ENCODE data around the gene ANKRD29. TPM values are rescaled to one million over a fixed set of nuclear protein-coding genes. Genes with fewer than 3 reads are reported as not detected.

ANKRD29 gene
- polyA plus RNA-seq, 1 donor from 2014 or later, result not detected

DNA sequence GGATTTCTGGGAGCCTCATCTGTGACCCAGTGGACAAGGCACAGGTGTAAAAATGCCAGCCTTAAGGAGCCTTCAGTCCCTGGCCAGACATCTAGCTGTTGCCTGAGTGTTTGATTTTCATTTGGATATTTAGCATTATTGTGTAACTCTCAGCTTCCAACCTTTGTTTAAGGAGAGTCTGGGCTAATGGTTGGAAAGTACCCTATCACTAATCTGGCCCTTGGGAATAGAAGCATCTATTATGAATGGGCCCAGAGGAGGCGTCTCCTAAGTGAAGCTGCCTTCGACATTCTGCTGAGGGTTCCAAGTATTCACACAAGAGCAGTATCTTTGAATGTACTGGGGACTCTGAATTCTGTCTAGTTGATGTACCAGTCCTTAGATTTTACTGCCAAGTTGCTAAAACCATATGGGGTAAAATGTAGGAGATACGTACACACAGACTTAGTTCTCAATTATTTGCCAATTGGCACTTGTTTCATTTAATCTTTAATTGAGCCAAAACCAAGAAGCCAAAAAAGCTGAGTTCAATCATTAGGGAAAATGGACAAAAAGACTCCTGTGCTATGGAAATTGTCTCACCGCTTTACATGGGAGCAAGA, 7.2 kb upstream of the ANKRD29 start:
- no peaks in the 10 kb centered on the region for H3K9me3 Mint-ChIP-seq
- H3K36me3 Mint-ChIP-seq, result no peaks in the 10 kb centered on the region
- H3K27me3 Mint-ChIP-seq, result peaks cover 9% of the 10 kb centered on the region
- H3K4me3 Mint-ChIP-seq, result no peak overlapping the region
- no peak overlapping the region for H3K27ac Mint-ChIP-seq
- H3K4me1 Mint-ChIP-seq, result peaks cover 0 to 1% (median 0%) of the 10 kb centered on the region in 3 donors

DNA sequence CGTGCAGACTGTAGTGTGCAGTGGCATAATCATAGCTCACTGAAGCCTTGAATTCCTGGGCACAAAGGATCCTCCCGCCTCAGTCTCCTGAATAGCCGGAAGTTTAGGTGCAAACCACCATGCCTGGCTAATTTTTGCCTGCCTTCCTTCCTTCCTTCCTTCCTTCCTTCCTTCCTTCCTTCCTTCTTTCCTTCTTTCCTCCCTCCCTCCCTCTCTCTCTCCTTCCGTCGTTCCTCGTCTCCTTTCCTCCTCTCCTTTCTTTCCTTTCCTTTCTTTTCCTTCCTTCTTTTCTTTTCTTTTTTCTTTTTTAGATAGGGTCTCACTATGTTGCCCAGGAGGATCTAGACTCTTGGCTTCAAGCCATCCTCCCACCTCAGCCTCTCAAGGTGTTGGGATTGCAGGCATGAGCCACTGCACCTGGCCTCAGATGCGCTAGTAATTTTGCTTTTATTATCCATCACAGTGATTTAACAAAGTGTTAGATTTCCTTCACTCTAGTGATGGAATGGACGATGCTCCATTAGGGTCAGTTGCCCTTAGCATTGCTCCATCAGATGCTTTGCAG, 6.6 kb upstream of the ANKRD29 start:
- H3K36me3 Mint-ChIP-seq, result no peaks in the 10 kb centered on the region
- H3K4me1 Mint-ChIP-seq, result peaks cover 0 to 1% (median 0%) of the 10 kb centered on the region in 3 donors
- peaks cover 15% of the 10 kb centered on the region for H3K27me3 Mint-ChIP-seq
- H3K4me3 Mint-ChIP-seq, result no peak overlapping the region
- no peak overlapping the region for H3K27ac Mint-ChIP-seq
- no peaks in the 10 kb centered on the region for H3K9me3 Mint-ChIP-seq

DNA sequence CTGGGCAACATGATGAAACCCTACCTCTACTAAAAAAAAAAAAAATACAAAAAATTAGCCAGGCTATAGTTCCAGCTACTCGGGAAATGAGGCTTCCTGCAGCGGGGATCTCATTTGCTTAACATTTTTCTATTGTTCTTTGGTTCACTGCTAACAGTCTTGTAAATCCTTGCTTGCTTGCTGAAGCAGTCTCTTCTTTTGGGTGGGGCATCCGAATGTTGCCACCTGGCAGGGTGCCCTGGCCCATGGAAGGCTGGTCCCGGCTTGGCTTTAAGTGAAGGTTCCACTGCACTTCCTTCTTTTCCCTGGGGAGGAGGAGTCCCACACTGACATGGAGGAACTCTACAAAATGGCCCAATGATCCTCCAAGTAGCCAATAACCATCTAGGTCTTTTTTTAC, 6.0 kb upstream of the ANKRD29 start:
- H3K9me3 Mint-ChIP-seq, result no peaks in the 10 kb centered on the region
- peaks cover 0 to 1% (median 0%) of the 10 kb centered on the region in 3 donors for H3K4me1 Mint-ChIP-seq
- H3K27me3 Mint-ChIP-seq, result peaks cover 15% of the 10 kb centered on the region
- H3K27ac Mint-ChIP-seq, result no peak overlapping the region
- H3K4me3 Mint-ChIP-seq, result no peak overlapping the region
- no peaks in the 10 kb centered on the region for H3K36me3 Mint-ChIP-seq

DNA sequence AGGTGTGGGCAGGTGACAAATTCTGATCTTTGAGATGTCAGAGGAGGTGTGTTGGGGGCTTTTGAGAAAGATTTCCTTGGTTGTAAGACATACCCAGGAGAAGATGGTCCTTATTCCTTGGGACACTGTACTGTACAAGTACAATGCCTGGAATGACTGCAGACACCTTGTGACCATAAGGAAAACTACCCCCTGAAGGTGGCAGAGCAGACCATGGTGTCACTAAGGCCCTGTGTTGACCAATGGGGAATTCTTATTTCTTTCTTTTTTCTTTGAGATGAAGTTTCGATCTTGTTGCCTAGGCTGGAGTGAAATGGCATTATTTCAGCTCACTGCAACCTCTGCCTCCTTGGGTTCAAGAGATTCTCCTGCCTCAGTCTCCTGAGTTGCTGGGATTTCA, 4.4 kb upstream of the ANKRD29 start:
- H3K27me3 Mint-ChIP-seq, result peaks cover 25% of the 10 kb centered on the region
- peaks cover under 1 to 5% (median 4%) of the 10 kb centered on the region in 3 donors for H3K4me1 Mint-ChIP-seq
- H3K4me3 Mint-ChIP-seq, result no peak overlapping the region
- H3K27ac Mint-ChIP-seq, result no peak overlapping the region
- H3K9me3 Mint-ChIP-seq, result no peaks in the 10 kb centered on the region
- H3K36me3 Mint-ChIP-seq, result no peaks in the 10 kb centered on the region

DNA sequence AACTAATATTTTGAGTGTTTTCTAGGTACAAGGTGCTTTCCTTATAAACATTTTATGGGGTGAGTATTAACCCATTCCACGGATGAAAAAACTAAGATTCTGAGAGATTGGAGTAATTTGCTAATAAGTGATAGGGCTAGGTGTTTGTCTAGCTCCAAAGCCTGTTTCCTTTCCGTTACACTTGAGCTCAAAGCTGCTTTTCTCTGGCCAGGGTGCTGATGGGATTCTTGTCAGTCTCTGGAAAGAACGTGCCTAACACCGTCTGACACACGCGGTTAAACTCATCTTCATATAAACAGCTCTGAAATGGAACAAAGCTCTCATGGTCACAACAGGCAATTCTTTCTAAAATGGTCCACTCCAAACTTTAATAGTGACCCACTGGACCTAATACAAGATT, 2.0 kb upstream of the ANKRD29 start:
- Mint-ChIP-seq H3K4me3 (no peak overlapping the region), H3K36me3 (no peaks in the 10 kb centered on the region), H3K27ac (no peak overlapping the region), H3K9me3 (no peaks in the 10 kb centered on the region), H3K27me3 (peaks cover 47% of the 10 kb centered on the region), H3K4me1 (peaks cover 5 to 8% (median 8%) of the 10 kb centered on the region in 3 donors)

DNA sequence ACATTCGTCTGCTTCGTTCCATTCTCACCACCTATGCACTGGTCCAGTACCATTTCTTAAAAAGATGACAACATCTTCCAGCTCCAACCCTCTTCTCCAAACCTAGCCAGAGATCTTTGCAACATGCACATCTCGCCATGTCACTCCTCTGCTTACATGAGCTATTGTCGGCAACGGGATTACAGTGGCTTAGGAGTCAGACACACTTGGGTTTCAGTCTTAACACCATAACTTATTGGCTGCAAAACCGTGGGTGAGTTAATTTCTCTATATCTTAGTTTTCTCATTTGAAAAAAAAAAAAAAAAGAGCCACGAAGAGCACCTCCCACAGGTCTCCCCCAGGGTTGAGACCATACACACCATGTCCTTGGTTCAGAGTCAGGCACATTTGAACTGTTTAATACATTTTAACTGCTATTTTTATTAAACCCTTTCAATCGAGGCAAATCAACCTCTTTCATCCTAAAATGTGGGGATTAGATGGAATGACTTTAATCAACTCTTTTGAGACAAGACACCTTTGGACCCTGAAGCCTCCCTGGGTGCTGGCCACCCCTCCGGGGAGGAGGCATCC, 889 bp downstream of the ANKRD29 start:
- no peaks in the 10 kb centered on the region for H3K9me3 Mint-ChIP-seq
- H3K4me3 Mint-ChIP-seq, result peak overlapping the region in 3 of 4 donors; percentile 70 to 82 (median 70)
- H3K4me1 Mint-ChIP-seq, result peaks cover 5 to 8% (median 8%) of the 10 kb centered on the region in 3 donors
- H3K27ac Mint-ChIP-seq, result no peak overlapping the region
- H3K36me3 Mint-ChIP-seq, result no peaks in the 10 kb centered on the region
- peaks cover 50% of the 10 kb centered on the region for H3K27me3 Mint-ChIP-seq

DNA sequence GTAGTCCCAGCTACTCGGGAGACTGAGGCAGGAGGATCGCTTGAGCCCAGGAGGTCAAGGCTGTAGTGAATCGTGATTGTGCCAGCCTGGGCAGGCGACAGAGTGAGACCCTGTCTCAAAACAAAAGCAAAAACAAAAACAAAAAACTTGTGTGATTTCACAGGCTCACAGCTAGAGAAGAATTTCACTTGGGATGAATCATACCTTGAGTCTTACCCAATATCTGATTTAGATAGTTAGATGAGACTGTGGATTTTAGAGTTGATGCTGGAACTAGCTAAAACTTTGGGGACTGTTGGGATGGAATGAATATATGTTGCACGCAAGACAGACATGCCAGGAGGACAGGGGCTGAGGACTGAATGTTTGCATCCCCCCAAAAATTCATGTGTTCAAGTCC, 4.4 kb downstream of the ANKRD29 start:
- peaks cover 41% of the 10 kb centered on the region for H3K27me3 Mint-ChIP-seq
- no peaks in the 10 kb centered on the region for H3K9me3 Mint-ChIP-seq
- peaks cover 5 to 7% (median 6%) of the 10 kb centered on the region in 3 donors for H3K4me1 Mint-ChIP-seq
- no peak overlapping the region for H3K4me3 Mint-ChIP-seq
- no peak overlapping the region for H3K27ac Mint-ChIP-seq
- no peaks in the 10 kb centered on the region for H3K36me3 Mint-ChIP-seq

DNA sequence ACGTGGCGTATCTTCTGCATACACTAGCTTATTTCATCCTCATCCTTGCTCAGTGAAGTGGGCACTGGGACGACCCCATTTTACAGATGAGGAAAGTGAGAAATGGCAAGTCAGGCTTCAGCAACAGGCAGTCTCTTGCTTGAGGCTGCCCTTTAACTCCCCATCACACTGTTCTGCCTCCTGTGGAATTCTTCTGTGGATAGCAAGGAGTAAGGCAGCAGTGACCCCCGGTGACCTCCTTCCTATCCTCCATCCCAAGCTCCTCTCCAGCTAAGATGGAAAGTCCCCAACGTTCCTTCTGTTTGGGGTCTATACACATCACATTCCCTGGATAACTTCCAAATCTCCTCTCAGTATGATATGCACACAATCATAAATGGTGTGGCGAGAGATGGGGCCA, 10.5 kb downstream of the ANKRD29 start:
- no peak overlapping the region for H3K27ac Mint-ChIP-seq
- no peaks in the 10 kb centered on the region for H3K9me3 Mint-ChIP-seq
- peaks cover 4% of the 10 kb centered on the region for H3K27me3 Mint-ChIP-seq
- H3K36me3 Mint-ChIP-seq, result no peaks in the 10 kb centered on the region
- H3K4me1 Mint-ChIP-seq, result no peaks in the 10 kb centered on the region
- H3K4me3 Mint-ChIP-seq, result no peak overlapping the region

DNA sequence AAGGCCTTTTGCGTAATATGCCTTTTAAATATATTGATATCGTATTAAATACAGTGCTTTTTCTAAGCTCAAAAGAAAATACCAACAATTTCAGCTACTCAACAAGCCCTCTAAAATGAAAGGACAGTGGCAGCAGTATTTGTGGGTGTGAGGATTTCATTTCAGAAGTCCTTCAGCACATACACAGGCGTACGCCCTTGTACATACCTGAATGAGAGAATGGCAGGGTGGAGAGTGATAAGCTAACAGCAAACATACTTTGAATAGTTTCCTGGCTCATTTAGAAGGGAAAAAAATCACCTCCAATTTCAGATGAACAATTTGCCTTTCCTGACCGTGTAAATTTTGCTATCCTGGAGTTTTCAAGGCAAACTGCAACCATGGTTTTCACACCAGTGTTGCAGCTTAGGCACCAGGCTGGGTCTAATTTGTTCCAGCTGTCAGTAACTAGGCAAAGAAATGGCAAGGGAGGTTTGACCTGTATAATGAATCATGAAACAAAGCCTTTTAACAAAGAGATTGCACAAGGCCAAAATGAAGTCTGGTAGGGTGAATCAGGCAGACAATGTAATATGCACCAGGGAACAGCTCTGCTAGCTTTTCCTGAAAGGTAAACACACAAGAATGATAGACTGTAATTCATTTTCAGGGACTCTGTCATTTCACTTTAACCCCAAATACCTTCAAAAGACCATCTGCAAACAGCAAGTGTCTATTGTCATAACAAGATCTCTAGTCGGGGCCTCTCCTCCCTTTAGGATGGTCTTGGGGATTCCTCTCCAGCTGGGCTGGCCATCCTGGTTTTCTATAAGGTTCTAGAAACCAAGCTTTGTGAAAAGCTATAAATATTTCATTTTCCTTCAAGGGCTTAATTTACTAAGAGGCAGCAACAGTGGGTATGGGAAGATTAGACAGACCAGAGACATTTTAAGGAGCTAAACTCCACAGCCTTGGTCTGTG, 11.5 kb downstream of the ANKRD29 start:
- no peaks in the 10 kb centered on the region for H3K4me1 Mint-ChIP-seq
- no peaks in the 10 kb centered on the region for H3K9me3 Mint-ChIP-seq
- H3K36me3 Mint-ChIP-seq, result no peaks in the 10 kb centered on the region
- no peak overlapping the region for H3K27ac Mint-ChIP-seq
- H3K27me3 Mint-ChIP-seq, result peaks cover 12% of the 10 kb centered on the region
- H3K4me3 Mint-ChIP-seq, result no peak overlapping the region

DNA sequence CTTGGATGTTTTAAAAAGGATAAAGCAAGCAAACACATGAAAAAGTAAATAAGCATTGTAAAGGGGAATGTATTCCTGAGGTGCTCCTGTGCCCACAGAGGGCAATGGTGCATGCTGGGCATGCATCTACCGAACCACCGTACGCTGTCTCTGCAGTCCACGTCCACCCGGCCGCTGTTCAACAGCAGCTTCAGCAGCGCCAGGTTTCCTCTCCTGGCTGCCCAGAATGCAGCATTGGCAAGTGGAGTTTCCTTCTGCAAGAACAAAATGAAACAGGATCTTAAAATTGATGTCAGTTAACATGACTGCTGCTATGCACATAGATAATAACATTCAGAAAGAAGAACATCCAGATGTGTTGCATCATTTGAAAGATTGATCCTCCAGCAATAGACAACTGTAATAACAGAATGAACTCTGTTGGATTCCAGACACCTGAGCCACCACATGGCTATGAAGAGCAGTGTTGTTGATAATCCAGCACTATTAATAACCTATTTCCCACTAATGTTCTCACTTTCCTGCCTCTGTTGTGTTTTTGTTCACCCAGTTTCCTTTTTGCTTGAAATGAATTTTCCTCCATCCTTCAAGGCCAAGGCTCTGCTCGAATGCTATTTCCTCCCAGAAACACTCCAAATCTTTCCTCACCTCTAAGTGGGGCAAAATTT, 13.6 kb downstream of the ANKRD29 start:
- no peak overlapping the region for H3K27ac Mint-ChIP-seq
- no peaks in the 10 kb centered on the region for H3K4me1 Mint-ChIP-seq
- H3K36me3 Mint-ChIP-seq, result no peaks in the 10 kb centered on the region
- H3K27me3 Mint-ChIP-seq, result peaks cover 19% of the 10 kb centered on the region
- no peak overlapping the region for H3K4me3 Mint-ChIP-seq
- no peaks in the 10 kb centered on the region for H3K9me3 Mint-ChIP-seq

DNA sequence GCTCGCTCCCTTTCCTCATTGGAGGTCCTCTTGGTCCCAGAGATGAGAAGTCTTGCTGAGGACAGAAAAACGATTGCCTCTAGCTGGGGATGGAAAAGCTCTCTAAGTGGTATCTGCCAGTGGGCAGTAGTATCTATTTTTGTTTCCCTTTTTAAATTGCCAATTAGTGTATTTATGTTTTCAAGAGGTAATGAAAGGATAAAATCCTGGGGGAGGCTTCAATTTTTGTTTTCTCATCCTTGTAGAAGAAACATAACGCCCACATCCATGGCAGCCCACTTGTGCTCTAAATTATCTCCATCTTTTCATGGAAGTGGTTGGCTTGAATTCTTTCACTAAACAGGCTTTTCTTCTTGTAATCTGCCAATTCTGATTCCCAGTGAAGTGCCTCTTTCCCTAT, 14.3 kb downstream of the ANKRD29 start:
- Mint-ChIP-seq H3K9me3 (no peaks in the 10 kb centered on the region), H3K27me3 (peaks cover 19% of the 10 kb centered on the region), H3K4me3 (no peak overlapping the region), H3K27ac (no peak overlapping the region), H3K4me1 (no peaks in the 10 kb centered on the region), H3K36me3 (no peaks in the 10 kb centered on the region)

DNA sequence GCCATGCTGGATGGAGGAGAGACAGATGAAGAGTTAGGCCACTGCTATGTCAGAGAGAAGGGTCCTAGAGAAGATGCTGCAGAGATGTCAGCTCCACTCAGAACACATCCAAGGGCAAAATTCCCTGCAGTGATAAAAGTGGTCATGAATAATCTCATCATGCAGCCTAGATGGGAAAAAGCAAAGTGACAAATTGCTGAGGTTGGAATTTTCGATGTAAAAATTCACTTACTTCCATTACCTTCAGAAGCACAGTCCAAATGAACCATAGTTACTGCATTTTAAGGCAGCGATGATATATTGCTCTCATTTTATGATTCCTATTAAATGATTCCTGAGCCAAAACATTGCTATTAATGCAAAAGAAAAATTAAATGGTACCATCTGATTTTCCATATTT, 16.4 kb downstream of the ANKRD29 start:
- Mint-ChIP-seq H3K27me3 (peaks cover 16% of the 10 kb centered on the region), H3K36me3 (no peaks in the 10 kb centered on the region), H3K4me1 (no peaks in the 10 kb centered on the region), H3K4me3 (no peak overlapping the region), H3K9me3 (peaks cover 0 to 3% (median 0%) of the 10 kb centered on the region in 3 donors), H3K27ac (no peak overlapping the region)

DNA sequence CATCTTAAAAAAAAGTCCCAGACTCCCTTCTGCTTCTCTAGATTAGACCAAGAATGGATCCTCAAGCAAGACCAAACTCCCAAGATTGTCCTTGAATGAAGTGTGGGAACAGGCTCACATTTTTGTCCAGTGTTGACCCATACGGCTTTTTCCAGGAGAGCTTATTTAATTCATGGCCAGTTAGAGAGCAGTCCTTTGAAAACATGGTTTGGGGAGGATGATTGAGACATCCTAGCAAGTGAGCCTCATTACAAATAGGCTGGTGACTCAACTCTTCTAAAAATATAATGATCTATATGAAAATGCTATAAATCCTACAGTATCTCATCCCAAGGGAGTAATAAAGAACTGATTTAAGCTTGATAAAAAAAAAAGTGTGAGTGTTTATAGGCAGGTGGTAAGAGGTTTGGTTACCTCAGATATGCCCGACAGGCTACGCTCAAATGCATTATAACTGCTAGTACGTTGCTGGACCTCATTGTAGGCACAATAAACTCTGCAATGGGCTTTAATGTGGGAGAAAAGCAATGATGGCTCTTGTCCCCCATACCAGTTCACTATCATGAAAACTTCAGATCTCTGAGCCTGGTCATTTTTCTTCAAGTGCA, 17.0 kb downstream of the ANKRD29 start:
- H3K4me1 Mint-ChIP-seq, result no peaks in the 10 kb centered on the region
- peaks cover 0 to 3% (median 0%) of the 10 kb centered on the region in 3 donors for H3K9me3 Mint-ChIP-seq
- no peak overlapping the region for H3K4me3 Mint-ChIP-seq
- H3K36me3 Mint-ChIP-seq, result no peaks in the 10 kb centered on the region
- H3K27ac Mint-ChIP-seq, result no peak overlapping the region
- H3K27me3 Mint-ChIP-seq, result peaks cover 16% of the 10 kb centered on the region

DNA sequence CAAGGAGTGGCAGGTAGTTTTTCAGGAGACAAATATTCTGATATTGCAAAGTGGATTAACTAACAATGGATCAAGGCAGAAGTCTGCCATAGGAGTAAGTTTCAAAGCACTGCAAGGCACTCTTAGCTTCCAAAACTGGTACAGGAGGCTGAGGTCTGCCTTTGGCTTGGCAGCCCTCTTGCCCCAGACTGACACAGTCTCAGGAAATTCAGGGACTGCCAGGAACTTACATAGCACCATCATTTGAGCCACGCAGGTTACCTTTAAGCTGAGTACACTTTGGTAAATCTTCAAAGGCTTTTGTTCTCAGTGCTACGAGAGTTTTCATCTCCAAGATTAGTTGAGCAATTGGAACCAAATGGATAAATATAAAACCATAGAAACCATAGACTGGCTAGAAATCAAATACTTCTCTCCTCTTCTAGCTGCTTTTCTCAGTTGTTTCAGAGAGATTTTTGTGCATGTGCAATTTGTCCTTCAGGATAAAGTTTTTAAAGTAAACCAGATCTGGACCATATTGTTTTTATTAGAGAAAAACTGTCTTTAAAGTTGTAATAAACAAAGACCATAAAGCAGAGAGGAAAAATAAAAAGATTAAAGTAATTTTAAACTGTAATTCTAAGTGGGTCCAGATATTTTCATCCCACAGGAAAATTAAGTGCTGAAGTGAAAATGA, 18.8 kb downstream of the ANKRD29 start:
- Mint-ChIP-seq H3K9me3 (peaks cover 0 to 3% (median 0%) of the 10 kb centered on the region in 3 donors), H3K27me3 (peaks cover 19% of the 10 kb centered on the region), H3K27ac (no peak overlapping the region), H3K36me3 (no peaks in the 10 kb centered on the region), H3K4me1 (no peaks in the 10 kb centered on the region), H3K4me3 (no peak overlapping the region)
